Measurements from ENCODE around the gene NRIP1. TPM values are rescaled to one million over a fixed set of nuclear protein-coding genes. Genes with fewer than 3 reads are reported as not detected.

The NRIP1 gene
- total RNA-seq, 2 donors from 2014 or later, result 29.3 to 43.1 TPM

DNA sequence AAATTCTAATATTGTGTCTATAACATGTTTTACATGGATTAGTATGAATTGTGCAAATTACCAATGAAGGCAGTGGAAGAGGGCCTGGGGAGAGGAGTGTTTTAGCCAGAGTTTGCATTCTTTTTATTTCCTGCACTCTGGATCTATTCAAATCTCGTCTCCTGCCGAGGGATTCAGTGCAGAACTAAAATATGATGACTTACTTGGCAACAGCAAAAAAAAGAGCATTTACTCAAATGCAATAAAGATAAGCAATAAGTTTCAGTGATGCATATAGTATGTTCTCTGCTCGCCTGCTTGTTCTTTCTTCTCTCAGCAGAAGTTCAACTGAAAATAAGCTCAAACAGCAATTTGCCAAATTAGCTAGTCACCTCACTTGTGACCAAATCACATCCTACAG, 33.4 kb upstream of the NRIP1 start:
- Histone ChIP-seq H3K36me3 (no peaks in the 10 kb centered on the region), H3K9me3 (no peaks in the 10 kb centered on the region), H3K4me1 (replicated peaks) (no peaks in the 10 kb centered on the region), H3K4me3 (no peak overlapping the region), H3K27ac (no peak overlapping the region), H3K27me3 (replicated peaks; ENCODE audit: insufficient read depth) (no peaks in the 10 kb centered on the region)
- WGBS, result 54% methylated on average over 3 of the region's 3 CpGs
- intact Hi-C loops (cut with DNase I), result no loop called here
- TF ChIP-seq POLR2AphosphoS5 (IDR thresholded peaks at IDR 0.05) (no peak), POLR2A (IDR thresholded peaks at IDR 0.05) (no peak)
- TF ChIP-seq, protein P1, sequence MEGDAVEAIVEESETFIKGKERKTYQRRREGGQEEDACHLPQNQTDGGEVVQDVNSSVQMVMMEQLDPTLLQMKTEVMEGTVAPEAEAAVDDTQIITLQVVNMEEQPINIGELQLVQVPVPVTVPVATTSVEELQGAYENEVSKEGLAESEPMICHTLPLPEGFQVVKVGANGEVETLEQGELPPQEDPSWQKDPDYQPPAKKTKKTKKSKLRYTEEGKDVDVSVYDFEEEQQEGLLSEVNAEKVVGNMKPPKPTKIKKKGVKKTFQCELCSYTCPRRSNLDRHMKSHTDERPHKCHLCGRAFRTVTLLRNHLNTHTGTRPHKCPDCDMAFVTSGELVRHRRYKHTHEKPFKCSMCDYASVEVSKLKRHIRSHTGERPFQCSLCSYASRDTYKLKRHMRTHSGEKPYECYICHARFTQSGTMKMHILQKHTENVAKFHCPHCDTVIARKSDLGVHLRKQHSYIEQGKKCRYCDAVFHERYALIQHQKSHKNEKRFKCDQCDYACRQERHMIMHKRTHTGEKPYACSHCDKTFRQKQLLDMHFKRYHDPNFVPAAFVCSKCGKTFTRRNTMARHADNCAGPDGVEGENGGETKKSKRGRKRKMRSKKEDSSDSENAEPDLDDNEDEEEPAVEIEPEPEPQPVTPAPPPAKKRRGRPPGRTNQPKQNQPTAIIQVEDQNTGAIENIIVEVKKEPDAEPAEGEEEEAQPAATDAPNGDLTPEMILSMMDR (IDR thresholded peaks at IDR 0.05), result no peak
- no peak for DNase-seq (ENCODE audit: low spot score)

DNA sequence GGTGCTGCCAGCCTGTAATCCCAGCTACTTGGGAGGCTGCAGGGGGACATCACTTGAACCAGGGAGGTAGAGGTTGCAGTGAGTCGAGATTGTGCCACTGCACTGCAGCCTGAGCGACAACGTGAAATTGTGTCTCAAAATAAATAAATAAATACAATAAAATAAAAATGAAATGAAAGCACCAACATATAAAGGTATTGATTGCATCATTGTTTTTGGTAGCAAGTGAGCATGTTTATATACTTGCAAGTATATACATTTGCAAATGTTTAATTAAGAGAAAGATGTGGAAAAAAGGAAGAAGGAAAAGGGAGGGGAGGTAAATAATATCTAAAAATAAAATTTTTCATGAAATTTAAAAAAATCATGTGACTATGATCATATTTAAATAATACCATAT, 32.8 kb upstream of the NRIP1 start:
- Histone ChIP-seq H3K9me3 (no peaks in the 10 kb centered on the region), H3K27me3 (replicated peaks; ENCODE audit: insufficient read depth) (no peaks in the 10 kb centered on the region), H3K4me1 (replicated peaks) (no peaks in the 10 kb centered on the region), H3K4me3 (no peak overlapping the region), H3K27ac (no peak overlapping the region), H3K36me3 (no peaks in the 10 kb centered on the region)
- no peak for DNase-seq (ENCODE audit: low spot score)
- WGBS, result 92% methylated on average over 3 of the region's 3 CpGs
- TF ChIP-seq POLR2A (IDR thresholded peaks at IDR 0.05), result no peak
- TF ChIP-seq, protein P1 (IDR thresholded peaks at IDR 0.05), result no peak
- intact Hi-C loops (cut with DNase I), result no loop called here

DNA sequence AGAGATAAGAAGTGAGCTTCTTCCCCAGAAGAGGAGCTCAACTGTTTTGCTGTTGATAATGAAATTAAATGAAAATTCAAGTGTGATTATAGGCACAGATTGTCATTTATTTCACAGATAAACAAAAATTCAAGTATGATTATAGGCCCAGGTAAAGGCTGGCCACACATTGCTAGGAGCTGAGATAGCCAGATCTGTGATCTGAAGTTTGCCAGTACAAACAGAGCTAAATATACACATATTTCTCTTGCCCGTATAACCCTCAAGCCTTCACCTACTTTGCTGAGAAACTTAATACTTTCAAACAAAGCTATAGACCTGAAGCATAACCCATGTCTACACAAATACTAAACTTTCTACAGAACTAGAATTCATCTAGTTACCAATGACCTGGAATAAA, 31.3 kb upstream of the NRIP1 start:
- DNase-seq (ENCODE audit: low spot score), result no peak
- Histone ChIP-seq H3K27ac (no peak overlapping the region), H3K4me3 (no peak overlapping the region), H3K27me3 (replicated peaks; ENCODE audit: insufficient read depth) (no peaks in the 10 kb centered on the region), H3K9me3 (no peaks in the 10 kb centered on the region), H3K4me1 (replicated peaks) (no peaks in the 10 kb centered on the region), H3K36me3 (no peaks in the 10 kb centered on the region)
- 75% methylated on average over 1 of the region's 1 CpG for WGBS
- intact Hi-C loops (cut with DNase I), result no loop called here
- TF ChIP-seq, protein P1 (IDR thresholded peaks at IDR 0.05), result no peak
- TF ChIP-seq POLR2AphosphoS5 (IDR thresholded peaks at IDR 0.05), result no peak
- TF ChIP-seq POLR2A (IDR thresholded peaks at IDR 0.05), result no peak

DNA sequence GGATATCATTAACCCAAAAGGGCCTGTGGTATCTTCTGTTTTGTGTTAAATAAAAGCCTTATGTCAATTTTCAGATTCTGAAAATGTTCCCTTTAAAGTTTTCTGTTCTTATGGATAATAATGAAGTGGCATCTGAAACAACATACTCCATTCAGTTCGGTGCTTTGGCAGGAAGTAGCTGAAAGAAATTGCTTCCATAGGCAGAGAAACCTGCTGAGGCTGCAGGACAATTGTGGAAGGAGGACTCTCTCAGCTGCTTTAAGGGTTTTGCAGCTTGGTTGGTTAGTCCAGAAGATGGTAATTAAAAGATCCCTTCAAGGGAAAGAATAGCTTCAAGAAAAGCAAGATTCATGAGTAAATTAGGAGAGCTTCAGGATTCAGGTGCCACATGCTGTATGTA, 30.5 kb upstream of the NRIP1 start:
- Histone ChIP-seq H3K4me1 (replicated peaks) (no peaks in the 10 kb centered on the region), H3K27me3 (replicated peaks; ENCODE audit: insufficient read depth) (no peaks in the 10 kb centered on the region), H3K36me3 (no peaks in the 10 kb centered on the region), H3K4me3 (no peak overlapping the region), H3K27ac (no peak overlapping the region), H3K9me3 (no peaks in the 10 kb centered on the region)
- TF ChIP-seq, protein P1 (IDR thresholded peaks at IDR 0.05), result no peak
- no peak for TF ChIP-seq POLR2A (IDR thresholded peaks at IDR 0.05)
- no peak for TF ChIP-seq POLR2AphosphoS5 (IDR thresholded peaks at IDR 0.05)
- WGBS, result 35% methylated on average over 1 of the region's 1 CpG
- no peak for DNase-seq (ENCODE audit: low spot score)
- intact Hi-C loops (cut with DNase I), result no loop called here

DNA sequence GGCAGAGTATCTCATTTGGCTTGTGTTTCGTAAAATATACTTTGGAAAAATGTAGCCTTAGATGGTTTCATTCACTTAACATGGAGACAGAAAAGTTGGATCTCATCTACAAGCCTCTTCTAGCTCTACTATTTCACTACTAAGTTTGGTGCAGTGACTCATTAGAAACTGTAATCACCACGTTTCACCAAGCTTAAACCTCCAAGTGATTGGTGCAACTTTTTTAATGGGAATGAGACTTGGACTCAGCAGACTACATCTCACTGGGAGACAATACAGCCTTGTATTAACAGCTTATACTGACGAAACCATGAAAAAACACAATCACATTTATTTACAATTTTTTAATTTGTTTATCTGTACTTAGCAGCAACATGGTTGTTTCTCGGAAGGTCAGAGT, 29.9 kb upstream of the NRIP1 start:
- 85% methylated on average over 4 of the region's 4 CpGs for whole genome bisulfite sequencing
- Histone ChIP-seq H3K36me3 (no peaks in the 10 kb centered on the region), H3K4me3 (no peak overlapping the region), H3K9me3 (no peaks in the 10 kb centered on the region), H3K27ac (no peak overlapping the region), H3K27me3 (replicated peaks; ENCODE audit: insufficient read depth) (no peaks in the 10 kb centered on the region), H3K4me1 (replicated peaks) (no peaks in the 10 kb centered on the region)
- DNase-seq (ENCODE audit: low spot score), result no peak
- no peak for TF ChIP-seq POLR2AphosphoS5 (IDR thresholded peaks at IDR 0.05)
- TF ChIP-seq, protein P1 (IDR thresholded peaks at IDR 0.05), result no peak
- no peak for TF ChIP-seq POLR2A (IDR thresholded peaks at IDR 0.05)
- intact Hi-C loops (cut with DNase I), result no loop called here

Data from prostate gland (tissue), 2 donors.